HG03039 (cell line): ENCODE results near the gene GHRHR.
A peak's percentile ranks its signal among the peaks of the same experiment; 100 is the strongest.

ENCODE experiments used
- ATAC-seq: cut with Tn5 transposase; IDR thresholded peaks from one replicate; pipeline ENCODE4 v1.9.1; 2021; ENCODE audit warnings: mild to moderate bottlenecking, moderate library complexity; ENCODE audit not compliant: unreplicated experiment

GHRHR gene

GRCh38 chr7:30927559-30927958, 36.2 kb upstream of the GHRHR start:
- no peak for ATAC-seq

GRCh38 chr7:30928254-30928872, 35.4 kb upstream of the GHRHR start:
- no peak for ATAC-seq

GRCh38 chr7:30929686-30930085, 34.1 kb upstream of the GHRHR start:
- ATAC-seq: no peak

GRCh38 chr7:30930621-30931020, 33.1 kb upstream of the GHRHR start:
- ATAC-seq: no peak

GRCh38 chr7:30931161-30931928, 32.4 kb upstream of the GHRHR start:
- ATAC-seq: no peak

GRCh38 chr7:30931929-30932540, 31.7 kb upstream of the GHRHR start:
- ATAC-seq: no peak

- no peak for ATAC-seq
Measured at GRCh38 chr7:30932562-30932961, 31.2 kb upstream of the GHRHR start.

GRCh38 chr7:30933124-30933974, 30.4 kb upstream of the GHRHR start:
- no peak for ATAC-seq

- ATAC-seq: no peak
Measured at GRCh38 chr7:30934225-30934624, 29.5 kb upstream of the GHRHR start.

- ATAC-seq: no peak
Measured at GRCh38 chr7:30934732-30935568, 28.8 kb upstream of the GHRHR start.

GRCh38 chr7:30935569-30935877, 28.2 kb upstream of the GHRHR start:
- no peak for ATAC-seq

- no peak for ATAC-seq
Measured at GRCh38 chr7:30936650-30937245, 27.0 kb upstream of the GHRHR start.

GRCh38 chr7:30937416-30937815, 26.3 kb upstream of the GHRHR start:
- no peak for ATAC-seq

- ATAC-seq: peak; percentile 59
Measured at GRCh38 chr7:30938435-30939316, 25.1 kb upstream of the GHRHR start.

- no peak for ATAC-seq
Measured at GRCh38 chr7:30941582-30942323, 22.0 kb upstream of the GHRHR start.

GRCh38 chr7:30950197-30950596, 13.6 kb upstream of the GHRHR start:
- ATAC-seq: no peak

- ATAC-seq: no peak
Measured at GRCh38 chr7:30954914-30955313, 8.8 kb upstream of the GHRHR start.

GRCh38 chr7:30956704-30957103, 7.0 kb upstream of the GHRHR start:
- ATAC-seq: no peak

GRCh38 chr7:30965372-30965771, 1.6 kb downstream of the GHRHR start:
- no peak for ATAC-seq
